Activated CD4-positive, alpha-beta memory T cell treated with anti-CD3 and anti-CD28 coated beads for 36 hours (primary cell): Measurements from ENCODE around the gene SMIM24. TPM values are rescaled to one million over a fixed set of nuclear protein-coding genes. Genes with fewer than 3 reads are reported as not detected.
"Not testable (repeated sequence)": the region's sequence is repeated elsewhere in the genome, so short reads cannot be mapped to it uniquely, and the experiment has no call there.

Source experiments
- CTCF ChIA-PET: fragments of 350-600 bp; sonication (Branson Sonifier 250); formaldehyde crosslinking; loops from one replicate; lab custom pipeline; 2021; ENCODE audit warnings: antibody characterized with exemption, inconsistent platforms; lab: Charles Lee
- POLR2A ChIA-PET: fragments of 350-600 bp; sonication (Branson Sonifier 250); formaldehyde crosslinking; loops from one replicate; lab custom pipeline; 2021; ENCODE audit warnings: antibody characterized with exemption; lab: Charles Lee
- DNase-seq: peaks from one replicate; pipeline ENCODE4 v3.0.0-alpha.2; 2020
- H3K27ac Mint-ChIP-seq: one replicate; pipeline ENCODE4 v1.8.0; 2021; ENCODE audit warnings: mixed read lengths
- H3K27me3 Mint-ChIP-seq: one replicate; pipeline ENCODE4 v1.8.0; 2021; ENCODE audit warnings: mixed read lengths
- H3K36me3 Mint-ChIP-seq: one replicate; pipeline ENCODE4 v1.8.0; 2021; ENCODE audit warnings: mixed read lengths
- H3K4me1 Mint-ChIP-seq: one replicate; pipeline ENCODE4 v1.8.0; 2021; ENCODE audit warnings: low read depth, mixed read lengths
- H3K4me3 Mint-ChIP-seq: one replicate; pipeline ENCODE4 v1.8.0; 2021; ENCODE audit warnings: mild to moderate bottlenecking, mixed read lengths
- H3K9me3 Mint-ChIP-seq: one replicate; pipeline ENCODE4 v1.8.0; 2021; ENCODE audit warnings: mixed read lengths
- intact Hi-C: fragments of 100-400 bp; cut with micrococcal nuclease; formaldehyde crosslinking; loops from one replicate; pipeline ENCODE4 v1.15.1; 2023
- total RNA-seq, 2 experiments: library from RNA; stranded (reverse); gene quantifications; one replicate each; pipeline ENCODE4 v1.2.3, GENCODE V29; 2021

Gene SMIM24
- total RNA-seq = not detected

GRCh38 chr19:3480383-3481091, at the start of gene SMIM24:
SMIM24 (minus strand) TSS chr19:3480525; CDS start chr19:3480463, 62 bp downstream.
- Mint-ChIP-seq H3K27me3 (peaks cover 4% of the 10 kb centered on the region), H3K36me3 (no peaks in the 10 kb centered on the region), H3K4me3 (no peak within 1 kb of the TSS), H3K4me1 (peaks cover 7% of the 10 kb centered on the region), H3K9me3 (no peaks in the 10 kb centered on the region), H3K27ac (no peak within 1 kb of the TSS)
- no peak for DNase-seq
- intact Hi-C loops = no loop called here
- ChIA-PET CTCF (interaction anchor here (0.5 to 1.9 kb wide), 3 partner anchors 9 to 176 kb away, joined by 4 to 8 read pairs (median 5); no protein-coding TSS in a partner anchor), POLR2A (no interaction called here)

- H3K27ac Mint-ChIP-seq, intact Hi-C loops, CTCF ChIA-PET, H3K4me3 Mint-ChIP-seq, POLR2A ChIA-PET, H3K27me3 Mint-ChIP-seq, H3K9me3 Mint-ChIP-seq, H3K4me1 Mint-ChIP-seq, DNase-seq: not testable (repeated sequence)
- H3K36me3 Mint-ChIP-seq = peaks cover 12% of the 10 kb centered on the region
Measured at GRCh38 chr19:3529299-3529698, 49.0 kb upstream of the SMIM24 start.

GRCh38 chr19:3528539-3529211, 48.4 kb upstream of the SMIM24 start:
- no peak for DNase-seq
- intact Hi-C loops = no loop called here
- ChIA-PET POLR2A (no interaction called here), CTCF (no interaction called here)
- Mint-ChIP-seq H3K27me3 (no peaks in the 10 kb centered on the region), H3K9me3 (no peaks in the 10 kb centered on the region), H3K36me3 (peaks cover 12% of the 10 kb centered on the region), H3K4me1 (no peaks in the 10 kb centered on the region), H3K27ac (no peak overlapping the region), H3K4me3 (no peak overlapping the region)

- H3K4me3 Mint-ChIP-seq = no peak overlapping the region
- ChIA-PET POLR2A (no interaction called here), CTCF (interaction anchor here (2.6 kb wide), 1 partner anchor 18 kb away, joined by 9 read pairs; no protein-coding TSS in a partner anchor)
- no peaks in the 10 kb centered on the region for H3K27me3 Mint-ChIP-seq
- H3K9me3 Mint-ChIP-seq = no peaks in the 10 kb centered on the region
- no peaks in the 10 kb centered on the region for H3K4me1 Mint-ChIP-seq
- peaks cover 6% of the 10 kb centered on the region for H3K36me3 Mint-ChIP-seq
- no peak overlapping the region for H3K27ac Mint-ChIP-seq
- DNase-seq = no peak
- intact Hi-C loops = no loop called here
Measured at GRCh38 chr19:3528080-3528479, 47.8 kb upstream of the SMIM24 start.

GRCh38 chr19:3527238-3527910, 47.0 kb upstream of the SMIM24 start:
- Mint-ChIP-seq H3K4me1 (no peaks in the 10 kb centered on the region), H3K27me3 (no peaks in the 10 kb centered on the region), H3K27ac (no peak overlapping the region), H3K9me3 (no peaks in the 10 kb centered on the region), H3K36me3 (peaks cover 5% of the 10 kb centered on the region), H3K4me3 (no peak overlapping the region)
- ChIA-PET POLR2A (no interaction called here), CTCF (interaction anchor here (2.6 kb wide), 1 partner anchor 18 kb away, joined by 9 read pairs; no protein-coding TSS in a partner anchor)
- intact Hi-C loops = no loop called here
- no peak for DNase-seq

GRCh38 chr19:3526507-3527237, 46.3 kb upstream of the SMIM24 start:
- CTCF ChIA-PET = interaction anchor here (2.6 kb wide), 1 partner anchor 19 kb away, joined by 9 read pairs; no protein-coding TSS in a partner anchor
- Mint-ChIP-seq H3K27ac (no peak overlapping the region), H3K27me3 (no peaks in the 10 kb centered on the region), H3K36me3 (peaks cover 8% of the 10 kb centered on the region), H3K9me3 (no peaks in the 10 kb centered on the region), H3K4me1 (no peaks in the 10 kb centered on the region), H3K4me3 (no peak overlapping the region)
- intact Hi-C loops = no loop called here
- no peak for DNase-seq
- POLR2A ChIA-PET = no interaction called here

GRCh38 chr19:3524904-3525451, 44.7 kb upstream of the SMIM24 start:
- intact Hi-C loops = no loop called here
- POLR2A ChIA-PET = no interaction called here
- H3K9me3 Mint-ChIP-seq = no peaks in the 10 kb centered on the region
- peaks cover 2% of the 10 kb centered on the region for H3K36me3 Mint-ChIP-seq
- no peak overlapping the region for H3K4me3 Mint-ChIP-seq
- no peak overlapping the region for H3K27ac Mint-ChIP-seq
- CTCF ChIA-PET = no interaction called here
- no peaks in the 10 kb centered on the region for H3K4me1 Mint-ChIP-seq
- DNase-seq = no peak
- no peaks in the 10 kb centered on the region for H3K27me3 Mint-ChIP-seq

GRCh38 chr19:3524078-3524842, 43.9 kb upstream of the SMIM24 start:
- H3K9me3 Mint-ChIP-seq = no peaks in the 10 kb centered on the region
- POLR2A ChIA-PET = no interaction called here
- peaks cover 2% of the 10 kb centered on the region for H3K36me3 Mint-ChIP-seq
- H3K4me1 Mint-ChIP-seq = no peaks in the 10 kb centered on the region
- DNase-seq = no peak
- CTCF ChIA-PET = interaction anchor here (2.3 kb wide), 1 partner anchor 21 kb away, joined by 6 read pairs; no protein-coding TSS in a partner anchor
- H3K27ac Mint-ChIP-seq = no peak overlapping the region
- H3K4me3 Mint-ChIP-seq = no peak overlapping the region
- no peaks in the 10 kb centered on the region for H3K27me3 Mint-ChIP-seq
- intact Hi-C loops = no loop called here

GRCh38 chr19:3523361-3524077, 43.2 kb upstream of the SMIM24 start:
- Mint-ChIP-seq H3K4me1 (peaks cover 2% of the 10 kb centered on the region), H3K27ac (no peak overlapping the region), H3K4me3 (no peak overlapping the region), H3K9me3 (no peaks in the 10 kb centered on the region), H3K27me3 (no peaks in the 10 kb centered on the region), H3K36me3 (peaks cover 2% of the 10 kb centered on the region)
- ChIA-PET CTCF (interaction anchor here (2.3 kb wide), 1 partner anchor 21 kb away, joined by 6 read pairs; no protein-coding TSS in a partner anchor), POLR2A (no interaction called here)
- intact Hi-C loops = no loop called here
- no peak for DNase-seq

GRCh38 chr19:3522421-3523360, 42.4 kb upstream of the SMIM24 start:
- H3K9me3 Mint-ChIP-seq = no peaks in the 10 kb centered on the region
- H3K4me1 Mint-ChIP-seq = peaks cover 3% of the 10 kb centered on the region
- no peak overlapping the region for H3K4me3 Mint-ChIP-seq
- ChIA-PET CTCF (interaction anchor here (2.3 kb wide), 1 partner anchor 22 kb away, joined by 6 read pairs; no protein-coding TSS in a partner anchor), POLR2A (no interaction called here)
- H3K36me3 Mint-ChIP-seq = peaks cover 2% of the 10 kb centered on the region
- intact Hi-C loops = no loop called here
- no peak overlapping the region for H3K27ac Mint-ChIP-seq
- DNase-seq = no peak
- H3K27me3 Mint-ChIP-seq = no peaks in the 10 kb centered on the region
